HepG2 (cell line): ENCODE measurements around the gene C16orf54.
A peak's percentile ranks its signal among the peaks of the same experiment; 100 is the strongest.

Experiments
- CREB1 ChIP-seq, 2 experiments: fragments of 450-650 bp in 1 of 2; IDR thresholded peaks; 2 replicates each; pipeline ENCODE4 v1.6.1; 2016 to 2017; ENCODE audit warnings: control low read depth in 1 of 2, mild to moderate bottlenecking in 1 of 2, missing compliant biosample characterization in 1 of 2, missing genetic modification characterization in 1 of 2
- MAZ ChIP-seq, 2 experiments: sonication (generic) in 1 of 2; formaldehyde crosslinking in 1 of 2; IDR thresholded peaks; 2 replicates each; pipeline versions ENCODE4 v1.5.0 to v1.6.1; 2012 to 2020; ENCODE audit warnings: low read depth in 2 of 2, mild to moderate bottlenecking in 2 of 2, borderline replicate concordance in 1 of 2, improper control_type of control experiment in 1 of 2, low read length in 1 of 2, missing genetic modification reagents in 1 of 2, moderate library complexity in 1 of 2
- YY1 ChIP-seq: IDR thresholded peaks from 2 replicates; pipeline ENCODE4 v1.6.1; 2011; ENCODE audit warnings: low read length, low read depth, moderate library complexity, mild to moderate bottlenecking; ENCODE audit not compliant: insufficient read depth, insufficient replicate concordance
- ZNF143 ChIP-seq: sonication (generic); formaldehyde crosslinking; IDR thresholded peaks from 2 replicates; pipeline ENCODE4 v1.4.0; 2020; ENCODE audit warnings: missing genetic modification reagents
- ZNF253 ChIP-seq: sonication (generic); formaldehyde crosslinking; IDR thresholded peaks from 2 replicates; pipeline ENCODE4 v1.8.0; 2022; ENCODE audit warnings: mild to moderate bottlenecking, missing genetic modification reagents, borderline replicate concordance
- ZNF292 ChIP-seq: sonication (generic); formaldehyde crosslinking; IDR thresholded peaks from 2 replicates; pipeline ENCODE4 v1.8.1; 2022; ENCODE audit warnings: mild to moderate bottlenecking, low read depth, missing genetic modification reagents, borderline replicate concordance
- ZNF550 ChIP-seq: sonication (generic); formaldehyde crosslinking; IDR thresholded peaks from 2 replicates; pipeline ENCODE4 v1.4.0; 2020; ENCODE audit warnings: mild to moderate bottlenecking, missing genetic modification reagents, borderline replicate concordance
- TF ChIP-seq, protein P1 (sequence below): IDR thresholded peaks from 2 replicates; pipeline ENCODE4 v1.6.1; 2016; ENCODE audit warnings: missing biosample characterization, missing genetic modification reagents, low read depth
- TF ChIP-seq, protein P2 (sequence below): sonication (generic); formaldehyde crosslinking; IDR thresholded peaks from 2 replicates; pipeline ENCODE4 v1.4.0; 2020; ENCODE audit warnings: missing genetic modification reagents
- TF ChIP-seq, protein P3 (sequence below): sonication (generic); formaldehyde crosslinking; IDR thresholded peaks from 2 replicates; pipeline ENCODE4 v1.5.0; 2020; ENCODE audit warnings: mild to moderate bottlenecking, missing genetic modification reagents, moderate library complexity
- TF ChIP-seq, protein P4 (sequence below): sonication (generic); formaldehyde crosslinking; IDR thresholded peaks from 2 replicates; pipeline ENCODE4 v1.4.0; 2020; ENCODE audit warnings: mild to moderate bottlenecking, missing genetic modification reagents

DNA sequence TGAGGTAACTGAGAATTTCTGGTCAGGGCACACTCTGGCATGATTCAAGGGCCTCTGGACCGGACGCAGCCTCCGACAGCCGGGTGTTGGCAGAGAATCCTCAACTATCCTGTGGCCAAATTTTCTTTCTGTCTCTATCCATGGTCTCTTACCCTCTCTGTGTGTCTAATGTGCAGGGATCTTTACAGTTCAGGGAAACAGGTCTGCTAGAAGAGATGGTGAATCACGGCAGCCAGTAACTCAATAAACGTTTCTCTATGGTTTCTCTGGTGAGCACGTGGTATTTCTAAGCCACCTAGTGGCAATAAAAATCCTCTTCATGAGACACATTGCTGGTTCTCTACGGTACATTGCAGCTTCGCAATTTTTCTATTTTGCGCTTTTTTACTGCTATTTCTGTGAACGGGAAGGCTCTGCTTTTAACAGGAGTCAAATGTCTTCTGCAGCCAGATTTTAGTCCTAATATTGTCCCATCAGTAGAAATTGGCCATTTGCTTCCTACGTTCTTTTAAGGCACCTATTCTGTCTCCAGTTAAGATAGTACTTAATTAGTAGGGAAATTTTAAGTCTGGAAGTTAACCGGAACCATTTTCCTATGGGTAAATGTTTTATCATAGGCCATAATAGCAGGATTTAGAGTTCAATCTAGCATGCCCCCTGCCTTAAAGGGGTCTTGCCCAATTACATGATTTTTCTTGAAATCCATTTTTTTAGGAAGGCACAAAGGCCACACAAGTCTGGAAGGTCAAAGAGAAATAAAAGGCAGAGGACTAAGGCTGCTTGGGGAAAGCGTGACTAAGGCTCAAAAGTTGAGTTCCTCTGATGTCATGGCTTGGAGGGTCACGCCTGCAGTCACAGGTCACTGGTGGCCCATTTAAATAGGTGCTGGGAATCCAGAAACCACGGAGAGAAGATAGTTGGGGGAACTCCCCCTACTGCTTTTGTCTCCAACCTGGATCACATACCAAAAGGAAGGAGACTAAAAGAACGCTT is 35.3 kb downstream of the C16orf54 start:
- TF ChIP-seq, protein P1, sequence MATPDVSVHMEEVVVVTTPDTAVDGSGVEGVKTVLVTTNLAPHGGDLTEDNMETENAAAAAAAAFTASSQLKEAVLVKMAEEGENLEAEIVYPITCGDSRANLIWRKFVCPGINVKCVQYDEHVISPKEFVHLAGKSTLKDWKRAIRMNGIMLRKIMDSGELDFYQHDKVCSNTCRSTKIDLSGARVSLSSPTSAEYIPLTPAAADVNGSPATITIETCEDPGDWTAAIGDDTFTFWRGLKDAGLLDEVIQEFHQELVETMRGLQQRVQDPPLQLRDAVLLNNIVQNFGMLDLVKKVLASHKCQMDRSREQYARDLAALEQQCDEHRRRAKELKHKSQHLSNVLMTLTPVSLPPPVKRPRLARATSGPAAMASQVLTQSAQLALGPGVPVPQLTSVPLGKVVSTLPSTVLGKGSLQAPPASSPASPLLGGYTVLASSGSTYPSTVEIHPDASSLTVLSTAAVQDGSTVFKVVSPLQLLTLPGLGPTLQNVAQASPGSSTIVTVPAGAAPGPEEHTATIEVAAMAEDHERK (CRISPR knock-in tag) = no peak
- TF ChIP-seq ZNF253 (no peak), ZNF143 (no peak), YY1 (no peak), ZNF550 (CRISPR knock-in tag) (no peak), ZNF292 (no peak), MAZ (IDR thresholded peaks at IDR 0.05; ENCODE audit: borderline replicate concordance, low read depth, low read length) (no peak), MAZ (CRISPR knock-in tag; IDR thresholded peaks at IDR 0.05; ENCODE audit: low read depth) (no peak), CREB1 (IDR thresholded peaks at IDR 0.05) (0 out of 2 replicates have a peak, but pooled peaks have one; percentile 31), CREB1 (CRISPR knock-in tag; IDR thresholded peaks at IDR 0.05) (no peak)
- TF ChIP-seq, protein P2, sequence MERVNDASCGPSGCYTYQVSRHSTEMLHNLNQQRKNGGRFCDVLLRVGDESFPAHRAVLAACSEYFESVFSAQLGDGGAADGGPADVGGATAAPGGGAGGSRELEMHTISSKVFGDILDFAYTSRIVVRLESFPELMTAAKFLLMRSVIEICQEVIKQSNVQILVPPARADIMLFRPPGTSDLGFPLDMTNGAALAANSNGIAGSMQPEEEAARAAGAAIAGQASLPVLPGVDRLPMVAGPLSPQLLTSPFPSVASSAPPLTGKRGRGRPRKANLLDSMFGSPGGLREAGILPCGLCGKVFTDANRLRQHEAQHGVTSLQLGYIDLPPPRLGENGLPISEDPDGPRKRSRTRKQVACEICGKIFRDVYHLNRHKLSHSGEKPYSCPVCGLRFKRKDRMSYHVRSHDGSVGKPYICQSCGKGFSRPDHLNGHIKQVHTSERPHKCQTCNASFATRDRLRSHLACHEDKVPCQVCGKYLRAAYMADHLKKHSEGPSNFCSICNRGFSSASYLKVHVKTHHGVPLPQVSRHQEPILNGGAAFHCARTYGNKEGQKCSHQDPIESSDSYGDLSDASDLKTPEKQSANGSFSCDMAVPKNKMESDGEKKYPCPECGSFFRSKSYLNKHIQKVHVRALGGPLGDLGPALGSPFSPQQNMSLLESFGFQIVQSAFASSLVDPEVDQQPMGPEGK (CRISPR knock-in tag) = no peak
- TF ChIP-seq, protein P3, sequence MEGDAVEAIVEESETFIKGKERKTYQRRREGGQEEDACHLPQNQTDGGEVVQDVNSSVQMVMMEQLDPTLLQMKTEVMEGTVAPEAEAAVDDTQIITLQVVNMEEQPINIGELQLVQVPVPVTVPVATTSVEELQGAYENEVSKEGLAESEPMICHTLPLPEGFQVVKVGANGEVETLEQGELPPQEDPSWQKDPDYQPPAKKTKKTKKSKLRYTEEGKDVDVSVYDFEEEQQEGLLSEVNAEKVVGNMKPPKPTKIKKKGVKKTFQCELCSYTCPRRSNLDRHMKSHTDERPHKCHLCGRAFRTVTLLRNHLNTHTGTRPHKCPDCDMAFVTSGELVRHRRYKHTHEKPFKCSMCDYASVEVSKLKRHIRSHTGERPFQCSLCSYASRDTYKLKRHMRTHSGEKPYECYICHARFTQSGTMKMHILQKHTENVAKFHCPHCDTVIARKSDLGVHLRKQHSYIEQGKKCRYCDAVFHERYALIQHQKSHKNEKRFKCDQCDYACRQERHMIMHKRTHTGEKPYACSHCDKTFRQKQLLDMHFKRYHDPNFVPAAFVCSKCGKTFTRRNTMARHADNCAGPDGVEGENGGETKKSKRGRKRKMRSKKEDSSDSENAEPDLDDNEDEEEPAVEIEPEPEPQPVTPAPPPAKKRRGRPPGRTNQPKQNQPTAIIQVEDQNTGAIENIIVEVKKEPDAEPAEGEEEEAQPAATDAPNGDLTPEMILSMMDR (CRISPR knock-in tag) = peak; percentile 81
- TF ChIP-seq, protein P4, sequence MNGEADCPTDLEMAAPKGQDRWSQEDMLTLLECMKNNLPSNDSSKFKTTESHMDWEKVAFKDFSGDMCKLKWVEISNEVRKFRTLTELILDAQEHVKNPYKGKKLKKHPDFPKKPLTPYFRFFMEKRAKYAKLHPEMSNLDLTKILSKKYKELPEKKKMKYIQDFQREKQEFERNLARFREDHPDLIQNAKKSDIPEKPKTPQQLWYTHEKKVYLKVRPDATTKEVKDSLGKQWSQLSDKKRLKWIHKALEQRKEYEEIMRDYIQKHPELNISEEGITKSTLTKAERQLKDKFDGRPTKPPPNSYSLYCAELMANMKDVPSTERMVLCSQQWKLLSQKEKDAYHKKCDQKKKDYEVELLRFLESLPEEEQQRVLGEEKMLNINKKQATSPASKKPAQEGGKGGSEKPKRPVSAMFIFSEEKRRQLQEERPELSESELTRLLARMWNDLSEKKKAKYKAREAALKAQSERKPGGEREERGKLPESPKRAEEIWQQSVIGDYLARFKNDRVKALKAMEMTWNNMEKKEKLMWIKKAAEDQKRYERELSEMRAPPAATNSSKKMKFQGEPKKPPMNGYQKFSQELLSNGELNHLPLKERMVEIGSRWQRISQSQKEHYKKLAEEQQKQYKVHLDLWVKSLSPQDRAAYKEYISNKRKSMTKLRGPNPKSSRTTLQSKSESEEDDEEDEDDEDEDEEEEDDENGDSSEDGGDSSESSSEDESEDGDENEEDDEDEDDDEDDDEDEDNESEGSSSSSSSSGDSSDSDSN (CRISPR knock-in tag) = no peak
